Medulla oblongata (tissue), 1 donor: Measurements from ENCODE around the gene SPEN.
A peak's percentile ranks its signal among the peaks of the same experiment; 100 is the strongest.

ENCODE experiments used
- DNase-seq: peaks from one replicate; pipeline ENCODE4 v3.0.0-alpha.2; 2015; ENCODE audit errors: extremely low spot score

Gene SPEN

DNA sequence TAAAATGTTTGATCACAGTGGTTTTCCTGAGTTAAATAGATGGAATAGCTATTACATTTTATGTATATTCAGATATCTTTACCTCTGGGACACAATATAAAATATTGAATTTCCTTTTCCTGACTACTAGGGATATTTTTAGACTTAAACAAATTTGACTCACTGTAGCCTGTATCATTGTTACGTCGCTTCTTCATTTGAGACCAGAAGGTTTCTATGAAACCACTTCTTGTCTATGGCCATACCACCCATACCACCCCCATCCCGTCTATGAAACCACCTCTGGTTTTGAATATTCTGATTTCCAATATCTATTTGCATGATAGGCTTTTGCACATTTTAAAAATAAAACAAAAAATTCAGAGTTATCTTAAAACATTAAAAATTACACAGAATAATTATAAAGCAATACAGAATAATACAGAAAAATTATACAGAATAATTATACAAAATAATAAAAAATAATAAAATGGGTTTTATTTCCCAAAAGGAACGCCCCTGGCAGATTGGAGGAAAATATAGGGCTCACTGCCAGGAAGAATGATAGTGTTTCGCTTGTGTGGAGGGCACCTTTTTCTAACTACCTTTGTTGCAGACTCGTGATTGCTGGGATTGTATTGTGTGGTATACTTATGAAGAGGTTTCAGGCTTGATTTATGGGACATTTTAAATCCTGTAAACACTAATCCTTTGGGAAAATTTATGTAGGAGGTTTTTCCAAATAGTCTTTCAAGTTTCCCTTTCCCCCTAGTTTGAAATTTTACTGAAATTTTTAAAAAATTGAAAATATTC lies 4.7 kb downstream of the SPEN start:
- no peak for DNase-seq

DNA sequence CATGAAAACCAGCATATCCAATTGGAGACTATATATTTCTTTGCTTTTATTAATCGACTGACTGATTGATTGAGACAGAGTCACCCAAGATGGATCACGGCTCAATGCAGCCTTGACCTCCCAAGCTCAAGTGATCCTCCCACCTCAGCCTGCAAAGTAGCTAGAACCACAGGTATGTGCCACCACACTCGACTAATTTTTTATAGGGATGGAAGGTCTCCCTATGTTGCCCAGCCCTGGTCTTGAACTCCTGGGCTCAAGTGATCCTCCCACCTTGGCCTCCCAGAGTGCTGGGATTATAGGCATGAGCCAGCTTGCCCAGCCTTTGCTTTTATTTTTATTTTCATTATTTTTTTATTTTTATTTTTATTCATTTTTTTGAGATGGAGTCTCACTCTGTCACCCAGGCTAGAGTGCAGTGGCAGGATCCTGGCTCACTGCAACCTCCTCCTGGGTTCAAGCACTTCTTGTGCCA lies 5.4 kb downstream of the SPEN start:
- DNase-seq, result no peak

GRCh38 chr1:15856888-15857287 lies 9.4 kb downstream of the SPEN start:
- no peak for DNase-seq

- no peak for DNase-seq
These were observed 10.7 kb downstream of the SPEN start for GRCh38 chr1:15858069-15858670.

- no peak for DNase-seq
These were observed 11.3 kb downstream of the SPEN start for GRCh38 chr1:15858672-15859372.

DNA sequence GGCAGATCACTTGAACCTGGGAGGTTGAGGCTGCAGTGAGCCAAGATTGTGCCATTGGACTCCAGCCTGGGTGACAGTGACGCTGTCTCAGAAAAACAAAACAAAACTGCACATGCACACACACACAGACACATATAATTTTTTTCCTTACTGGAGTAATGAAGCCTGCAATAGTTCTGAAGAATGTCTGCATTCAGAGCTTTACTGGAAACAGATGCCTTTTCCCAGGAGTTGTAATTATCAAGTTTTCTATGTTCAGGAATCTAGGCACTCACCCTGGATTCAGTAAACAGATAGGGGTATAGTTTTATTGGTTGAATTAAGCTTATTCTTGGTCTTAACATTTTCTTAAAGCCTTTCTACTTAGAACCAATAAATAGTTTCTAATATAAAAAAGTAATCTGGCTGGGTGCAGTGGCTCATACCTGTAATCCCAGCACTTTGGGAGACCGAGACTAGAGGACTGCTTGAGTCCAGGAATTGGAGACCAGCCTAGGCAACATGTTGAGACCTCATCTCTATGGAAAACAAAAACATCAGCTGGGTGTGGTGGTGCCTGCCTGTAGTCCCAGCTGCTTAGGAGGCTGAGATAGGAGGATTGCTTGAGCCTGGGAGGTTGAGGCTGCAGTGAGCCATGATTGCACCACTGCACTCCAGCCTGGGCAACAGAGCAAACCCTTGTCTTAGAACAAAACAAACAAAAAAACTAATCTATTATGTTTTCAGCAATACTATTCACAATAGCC lies 15.8 kb downstream of the SPEN start:
- no peak for DNase-seq

- DNase-seq, result no peak
These were observed 19.3 kb downstream of the SPEN start for GRCh38 chr1:15866721-15867201.

DNA sequence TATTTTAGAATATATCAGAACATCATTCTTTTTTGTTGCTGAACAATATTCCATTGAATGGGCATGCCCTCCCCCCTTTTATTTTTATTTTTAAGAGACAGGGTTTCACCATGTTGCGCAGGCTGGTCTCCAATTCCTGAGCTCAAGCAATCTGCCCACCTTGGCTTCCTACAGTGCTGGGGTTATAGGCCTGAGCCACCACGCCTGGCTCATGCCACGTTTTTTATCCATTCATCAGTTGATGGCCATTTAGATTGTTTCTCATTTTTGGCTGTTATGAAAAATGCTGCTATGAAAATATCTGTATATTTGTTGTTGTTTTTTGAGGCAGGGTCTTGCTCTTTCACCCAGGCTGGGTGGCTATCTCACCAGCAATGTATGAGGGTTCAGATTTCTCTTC lies 19.8 kb downstream of the SPEN start:
- DNase-seq, result no peak

- no peak for DNase-seq
These were observed 21.9 kb downstream of the SPEN start for GRCh38 chr1:15869413-15869812.

DNA sequence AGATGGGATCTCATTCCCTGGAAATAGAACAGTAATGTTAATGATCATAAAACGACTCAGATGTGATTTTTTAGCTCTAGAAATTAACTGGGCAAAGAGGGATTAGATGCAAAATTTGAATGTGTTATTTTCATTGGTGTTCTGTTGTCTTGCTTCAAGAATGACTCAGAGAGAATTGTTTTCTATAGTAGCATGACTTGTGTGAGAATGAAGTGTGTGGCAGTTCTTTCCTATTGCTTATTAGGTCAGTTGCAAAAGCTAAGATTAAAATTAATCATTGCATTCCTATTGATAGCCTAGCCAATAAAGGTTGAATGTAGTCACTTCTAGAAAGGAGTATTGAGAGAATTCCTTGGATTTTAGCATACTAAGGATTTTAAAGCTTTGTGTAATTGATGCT lies 22.9 kb downstream of the SPEN start:
- no peak for DNase-seq

- DNase-seq, result no peak
These were observed 27.0 kb downstream of the SPEN start for GRCh38 chr1:15874471-15874870.

GRCh38 chr1:15876357-15877055 lies 29.0 kb downstream of the SPEN start:
- no peak for DNase-seq

DNA sequence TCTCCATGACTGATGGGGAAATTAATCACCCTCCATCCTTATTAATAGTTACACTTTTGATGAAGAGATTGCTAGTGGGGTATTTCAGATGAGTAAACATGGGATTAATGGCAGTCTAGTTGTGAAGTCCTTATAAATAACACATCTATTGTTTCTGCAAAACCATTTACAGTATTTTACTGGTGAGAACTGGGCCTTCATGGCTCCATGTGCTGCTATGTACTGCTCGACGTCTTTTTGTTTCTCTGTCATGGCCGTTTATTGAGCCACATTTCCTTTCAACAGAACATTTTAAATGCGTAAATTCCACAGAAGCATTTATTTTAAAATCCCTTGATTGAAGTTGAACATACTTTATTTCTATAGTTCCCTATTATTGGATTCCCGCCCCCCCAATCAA lies 34.5 kb downstream of the SPEN start:
- DNase-seq, result no peak

GRCh38 chr1:15882665-15883064 lies 35.2 kb downstream of the SPEN start:
- DNase-seq, result no peak

DNA sequence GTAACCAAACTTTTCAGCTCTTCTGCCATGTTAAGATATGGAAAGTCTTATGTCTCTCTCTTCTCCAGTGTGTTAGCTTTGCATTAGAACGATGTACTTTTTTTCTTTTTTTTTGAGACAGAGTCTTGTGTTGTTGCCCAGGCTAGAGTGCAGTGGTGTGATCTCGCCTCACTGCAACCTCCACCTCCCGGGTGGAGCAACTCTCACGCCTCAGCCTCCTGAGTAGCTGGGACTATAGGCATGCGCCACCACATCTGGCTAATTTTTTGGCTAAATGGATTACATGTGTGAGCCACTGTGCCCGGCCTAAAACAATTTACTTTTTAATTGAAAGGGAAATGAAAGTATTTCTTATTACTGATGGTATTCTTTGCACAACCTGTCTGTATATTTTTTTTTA lies 35.8 kb downstream of the SPEN start:
- DNase-seq, result no peak

DNA sequence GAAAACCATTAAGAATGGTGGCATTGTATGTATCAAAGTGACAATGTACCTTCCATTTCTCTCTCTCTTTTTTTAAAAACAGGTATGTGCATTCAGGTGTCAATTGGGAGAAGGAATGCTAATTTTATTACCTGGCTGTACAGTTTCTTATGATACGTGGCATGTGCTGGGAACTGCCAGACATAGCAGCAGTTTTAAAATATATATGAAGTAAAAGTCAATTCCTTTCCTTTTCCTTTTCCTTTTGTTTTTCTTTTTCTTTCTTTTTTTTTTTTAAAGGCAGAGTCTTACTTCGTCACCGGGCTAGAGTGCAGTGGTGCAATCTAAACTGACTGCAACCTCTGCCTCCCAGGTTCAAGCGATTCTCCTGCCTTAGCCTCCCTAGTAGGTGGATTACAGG lies 37.0 kb downstream of the SPEN start:
- no peak for DNase-seq

- DNase-seq, result no peak
These were observed 37.8 kb downstream of the SPEN start for GRCh38 chr1:15885269-15885668.

DNA sequence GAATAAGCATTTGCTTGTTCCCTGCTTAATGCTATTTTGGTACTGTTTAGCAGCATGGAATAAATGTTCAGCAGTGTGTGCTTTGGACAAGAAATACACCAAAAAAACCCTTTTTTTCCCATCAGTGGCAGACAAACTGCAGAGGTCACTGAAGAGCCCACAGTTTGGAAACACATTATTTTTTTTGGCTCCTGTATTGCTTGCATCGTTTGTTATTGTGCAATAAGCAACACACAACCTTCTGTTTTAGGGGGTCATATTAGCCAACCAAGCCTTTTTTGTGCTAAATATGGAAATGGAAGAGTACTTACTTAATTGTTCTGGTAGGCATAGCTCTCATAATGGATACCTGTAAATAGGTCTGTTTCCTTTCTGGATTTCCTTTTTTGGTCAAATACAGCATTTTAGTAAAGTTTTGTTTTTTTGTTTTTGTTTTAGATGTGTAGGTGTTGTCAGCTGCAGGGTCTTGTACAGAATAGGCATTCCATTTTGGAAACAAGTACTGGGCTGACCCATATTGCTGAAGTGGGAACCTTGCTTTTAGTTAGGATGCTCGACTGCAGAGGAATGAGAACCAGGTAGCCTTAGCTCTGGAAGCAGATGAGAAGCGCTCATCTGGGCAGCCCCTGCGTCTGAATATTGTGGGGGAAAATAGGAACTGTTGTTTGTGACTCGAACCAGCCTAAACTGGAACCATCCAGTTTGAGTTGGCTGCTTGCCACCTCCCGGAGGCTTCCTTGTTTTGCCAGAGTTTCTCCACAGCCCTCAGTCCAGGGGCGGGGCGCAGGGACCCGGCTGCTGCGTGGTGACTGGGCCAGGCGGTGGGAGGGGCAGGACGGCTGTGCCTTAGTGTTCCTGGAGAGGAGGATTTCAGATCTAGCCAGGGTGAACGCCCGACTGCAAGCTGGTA lies 38.4 kb downstream of the SPEN start:
- peak; percentile 98 for DNase-seq

- DNase-seq, result no peak
These were observed 39.2 kb downstream of the SPEN start for GRCh38 chr1:15886611-15887167.
